ENCODE results near the gene TPP1.

DNA sequence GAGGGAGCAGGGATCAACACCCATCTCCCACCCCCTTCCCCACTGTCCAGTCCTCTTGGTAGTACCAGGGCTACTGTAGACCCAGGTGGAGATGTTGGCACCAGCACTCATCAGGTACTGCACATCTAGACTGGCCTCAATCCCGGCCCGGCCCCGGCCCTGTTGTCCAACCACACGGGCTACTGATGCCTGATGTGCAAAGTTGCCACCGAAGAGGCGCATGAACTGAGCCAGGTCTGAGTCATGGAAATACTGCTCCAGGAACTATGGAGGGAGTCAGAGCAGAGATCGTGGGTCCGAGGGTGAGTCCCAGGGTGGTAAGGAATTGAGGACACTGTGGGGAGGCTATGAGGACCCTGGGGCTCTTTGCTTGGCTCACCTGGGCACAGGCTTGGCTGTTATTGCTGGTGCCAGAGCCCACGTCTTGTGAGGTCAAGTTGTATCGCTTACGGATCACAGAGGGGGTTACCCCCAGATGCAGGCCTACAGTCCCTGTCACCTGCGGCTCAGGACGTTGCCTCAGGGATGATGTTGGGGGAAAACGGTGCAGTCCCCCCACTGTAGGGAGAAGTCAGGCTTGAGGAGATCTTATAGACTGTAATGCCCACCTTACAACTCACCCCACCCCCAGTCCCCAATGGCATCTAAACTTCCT, 2.5 kb downstream of the TPP1 start:
- TF ChIP-seq CTCF (conservative IDR thresholded peaks at IDR 0.05; ENCODE audit: low read depth, low read length) = no peak
- TF ChIP-seq EZH2phosphoT487 (IDR thresholded peaks at IDR 0.05; ENCODE audit: borderline replicate concordance, low read length) = no peak

Data from PC-3 (cell line).